ENCODE data around the gene A2ML1.

DNA sequence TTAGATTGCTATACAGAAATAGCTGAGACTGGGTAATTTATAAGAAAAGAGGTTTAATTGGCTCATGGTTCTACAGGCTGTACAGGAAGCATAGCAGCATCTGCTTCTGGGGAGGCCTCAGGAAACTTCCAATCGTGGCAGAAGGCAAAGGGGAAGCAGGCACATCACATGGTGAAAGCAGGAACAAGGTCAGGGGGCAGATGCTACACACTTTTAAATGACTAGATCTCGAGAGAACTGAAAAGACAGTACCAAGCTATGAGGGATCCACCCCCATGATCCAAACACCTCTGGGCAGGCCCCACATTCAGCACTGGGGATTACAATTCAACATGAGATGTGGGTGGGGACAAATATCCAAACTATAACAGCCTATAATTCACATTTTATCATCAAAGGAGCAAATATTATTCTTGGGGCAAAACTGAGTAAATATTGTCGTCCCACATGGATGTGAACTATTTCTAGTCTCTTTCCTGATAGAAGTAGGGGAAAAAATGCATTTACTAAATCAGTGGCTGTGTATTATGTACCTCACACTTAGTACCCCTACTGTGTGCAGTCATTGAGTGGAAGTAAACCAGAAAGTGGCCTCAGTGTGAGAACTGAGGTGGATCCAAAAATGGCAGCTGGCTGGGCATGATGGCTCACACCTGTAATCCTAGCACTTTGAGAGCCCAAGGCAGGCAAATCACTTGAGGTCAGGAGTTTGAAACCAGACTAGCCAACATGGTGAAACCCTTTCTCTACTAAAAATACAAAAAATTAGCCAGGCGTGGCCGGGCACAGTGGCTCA, 25.4 kb upstream of the A2ML1 start:
- no peak for TF ChIP-seq POLR2AphosphoS5 (IDR thresholded peaks at IDR 0.05; ENCODE audit: low read depth, low read length)
- TF ChIP-seq SPI1 (IDR thresholded peaks at IDR 0.05; ENCODE audit: low read depth, low read length) = no peak
- TF ChIP-seq POLR2A (IDR thresholded peaks at IDR 0.05; ENCODE audit: low read depth, low read length) = no peak
- TF ChIP-seq TAF1 (IDR thresholded peaks at IDR 0.05; ENCODE audit: low read depth, low read length) = no peak
- no peak for TF ChIP-seq PAX5 (IDR thresholded peaks at IDR 0.05; ENCODE audit: insufficient read depth, low read length, severe bottlenecking)
- TF ChIP-seq POU2F2 (IDR thresholded peaks at IDR 0.05; ENCODE audit: low read depth, low read length) = no peak

Measured in GM12891 (cell line).